K562 (cell line): Measurements from ENCODE around the gene KCNIP2. TPM values are rescaled to one million over a fixed set of nuclear protein-coding genes. Genes with fewer than 3 reads are reported as not detected.
A peak's percentile ranks its signal among the peaks of the same experiment; 100 is the strongest.

Experiments
- CBFB ChIP-seq: sonication (generic); formaldehyde crosslinking; IDR thresholded peaks from 2 replicates; pipeline ENCODE4 v1.4.0; 2020; ENCODE audit warnings: mild to moderate bottlenecking, missing genetic modification reagents
- DPF2 ChIP-seq: fragments of 450-650 bp; IDR thresholded peaks from 2 replicates; pipeline ENCODE4 v1.6.1; 2016
- HEY1 ChIP-seq: fragments of 250-450 bp; sonication (Bioruptor Pico); IDR thresholded peaks from 2 replicates; pipeline ENCODE4 v1.5.0; 2020; ENCODE audit warnings: mild to moderate bottlenecking, moderate library complexity, borderline replicate concordance
- KAT7 ChIP-seq: sonication (generic); formaldehyde crosslinking; IDR thresholded peaks from 2 replicates; pipeline ENCODE4 v1.8.0; 2022; ENCODE audit warnings: missing genetic modification reagents, mild to moderate bottlenecking, borderline replicate concordance
- MAX ChIP-seq: sonication (generic); formaldehyde crosslinking; IDR thresholded peaks from 2 replicates; pipeline ENCODE4 v1.9.0; 2022; ENCODE audit warnings: mild to moderate bottlenecking, missing genetic modification reagents
- MXD1 ChIP-seq: fragments of 250-450 bp; sonication (Bioruptor Pico); IDR thresholded peaks from 2 replicates; pipeline ENCODE4 v1.8.0; 2021; ENCODE audit warnings: borderline replicate concordance, mild to moderate bottlenecking, moderate library complexity; ENCODE audit not compliant: poor library complexity, severe bottlenecking
- PHF20 ChIP-seq: fragments of 450-650 bp; IDR thresholded peaks from 2 replicates; pipeline ENCODE4 v1.6.1; 2018; ENCODE audit not compliant: partially characterized antibody
- TFAM ChIP-seq: fragments of 250-450 bp; sonication (Bioruptor Pico); conservative IDR thresholded peaks from 2 replicates; pipeline ENCODE4 v1.5.0; 2021; ENCODE audit warnings: mild to moderate bottlenecking, moderate library complexity
- ZNF239 ChIP-seq: fragments of 250-450 bp; sonication (Bioruptor Pico); IDR thresholded peaks from 2 replicates; pipeline ENCODE4 v1.4.0; 2020; ENCODE audit warnings: mild to moderate bottlenecking
- ZNF316 ChIP-seq: fragments of 450-650 bp; IDR thresholded peaks from 2 replicates; pipeline ENCODE4 v1.6.1; 2016
- polyA plus RNA-seq, 8 experiments: library from polyadenylated mRNA; depleted of rRNA in 4 of 8; stranded (reverse) in 5 of 8; unstranded in 3 of 8; fragments of >200 nt; fragmentation: Nextera tagmentation in 2 of 8; fragmentation: Illumina TruSeq in 1 of 8; extraction: Ambion mirVana in 2 of 8; extraction: Trizol in 1 of 8; gene quantifications; 2 replicates each; pipeline versions ENCODE4 v1.2.1 to v1.2.3, GENCODE V29; 2011 to 2014; ENCODE audit warnings: inconsistent platforms in 1 of 8, missing spikeins in 1 of 8
- total RNA-seq, 7 experiments: library from RNA; depleted of rRNA in 6 of 7; stranded (reverse); fragments of >200 nt in 6 of 7; fragmentation: Illumina TruSeq in 2 of 7; extraction: Trizol in 2 of 7; gene quantifications; 2 replicates each; pipeline versions ENCODE4 v1.2.1 to v1.2.3, GENCODE V29; 2011 to 2021; ENCODE audit warnings: low replicate concordance in 1 of 7
- TF ChIP-seq, protein P1 (sequence below): fragments of 250-450 bp; sonication (Bioruptor Pico); IDR thresholded peaks from 2 replicates; pipeline ENCODE4 v1.4.0; 2020; ENCODE audit warnings: borderline replicate concordance
- TF ChIP-seq, protein P2 (sequence below): fragments of 250-450 bp; sonication (Bioruptor Pico); IDR thresholded peaks from 2 replicates; pipeline ENCODE4 v1.4.0; 2020; ENCODE audit warnings: mild to moderate bottlenecking, moderate library complexity
- TF ChIP-seq, protein P3 (sequence below): sonication (generic); formaldehyde crosslinking; IDR thresholded peaks from 2 replicates; pipeline ENCODE4 v1.8.1; 2023; ENCODE audit warnings: mild to moderate bottlenecking, missing genetic modification reagents
- TF ChIP-seq, protein P4 (sequence below), 2 experiments: fragments of 450-650 bp; conservative IDR thresholded peaks; 2 replicates each; pipeline ENCODE4 v1.6.1; 2017; ENCODE audit warnings: mild to moderate bottlenecking in 2 of 2, moderate library complexity in 2 of 2

KCNIP2 gene
- total and polyA plus RNA-seq, 9 of the 15 experiments (the other 6 are each of a cell fraction or from before 2014, with no cell fraction given) = 2.5 to 7.6 (median 4.1) TPM

GRCh38 chr10:101782811-101783735 is 60.5 kb downstream of the KCNIP2 start, which contains the start of gene NPM3 (continued):
- TF ChIP-seq, protein P1, sequence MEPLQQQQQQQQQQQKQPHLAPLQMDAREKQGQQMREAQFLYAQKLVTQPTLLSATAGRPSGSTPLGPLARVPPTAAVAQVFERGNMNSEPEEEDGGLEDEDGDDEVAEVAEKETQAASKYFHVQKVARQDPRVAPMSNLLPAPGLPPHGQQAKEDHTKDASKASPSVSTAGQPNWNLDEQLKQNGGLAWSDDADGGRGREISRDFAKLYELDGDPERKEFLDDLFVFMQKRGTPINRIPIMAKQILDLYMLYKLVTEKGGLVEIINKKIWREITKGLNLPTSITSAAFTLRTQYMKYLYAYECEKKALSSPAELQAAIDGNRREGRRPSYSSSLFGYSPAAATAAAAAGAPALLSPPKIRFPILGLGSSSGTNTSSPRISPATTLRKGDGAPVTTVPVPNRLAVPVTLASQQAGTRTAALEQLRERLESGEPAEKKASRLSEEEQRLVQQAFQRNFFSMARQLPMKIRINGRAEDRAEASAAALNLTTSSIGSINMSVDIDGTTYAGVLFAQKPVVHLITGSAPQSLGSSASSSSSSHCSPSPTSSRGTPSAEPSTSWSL (CRISPR knock-in tag) = no peak
- TF ChIP-seq ZNF239 (CRISPR knock-in tag) (no peak), ZNF316 (no peak), MAX (CRISPR knock-in tag) (peak; percentile 65), HEY1 (CRISPR knock-in tag) (no peak), MXD1 (no peak), KAT7 (CRISPR knock-in tag) (no peak), TFAM (CRISPR knock-in tag) (no peak), PHF20 (peak; percentile 52), DPF2 (no peak), CBFB (CRISPR knock-in tag) (no peak)
- TF ChIP-seq, protein P2, sequence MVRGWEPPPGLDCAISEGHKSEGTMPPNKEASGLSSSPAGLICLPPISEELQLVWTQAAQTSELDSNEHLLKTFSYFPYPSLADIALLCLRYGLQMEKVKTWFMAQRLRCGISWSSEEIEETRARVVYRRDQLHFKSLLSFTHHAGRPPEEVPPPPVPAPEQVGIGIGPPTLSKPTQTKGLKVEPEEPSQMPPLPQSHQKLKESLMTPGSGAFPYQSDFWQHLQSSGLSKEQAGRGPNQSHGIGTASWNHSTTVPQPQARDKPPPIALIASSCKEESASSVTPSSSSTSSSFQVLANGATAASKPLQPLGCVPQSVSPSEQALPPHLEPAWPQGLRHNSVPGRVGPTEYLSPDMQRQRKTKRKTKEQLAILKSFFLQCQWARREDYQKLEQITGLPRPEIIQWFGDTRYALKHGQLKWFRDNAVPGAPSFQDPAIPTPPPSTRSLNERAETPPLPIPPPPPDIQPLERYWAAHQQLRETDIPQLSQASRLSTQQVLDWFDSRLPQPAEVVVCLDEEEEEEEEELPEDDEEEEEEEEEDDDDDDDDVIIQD (CRISPR knock-in tag) = no peak
- TF ChIP-seq, protein P3, sequence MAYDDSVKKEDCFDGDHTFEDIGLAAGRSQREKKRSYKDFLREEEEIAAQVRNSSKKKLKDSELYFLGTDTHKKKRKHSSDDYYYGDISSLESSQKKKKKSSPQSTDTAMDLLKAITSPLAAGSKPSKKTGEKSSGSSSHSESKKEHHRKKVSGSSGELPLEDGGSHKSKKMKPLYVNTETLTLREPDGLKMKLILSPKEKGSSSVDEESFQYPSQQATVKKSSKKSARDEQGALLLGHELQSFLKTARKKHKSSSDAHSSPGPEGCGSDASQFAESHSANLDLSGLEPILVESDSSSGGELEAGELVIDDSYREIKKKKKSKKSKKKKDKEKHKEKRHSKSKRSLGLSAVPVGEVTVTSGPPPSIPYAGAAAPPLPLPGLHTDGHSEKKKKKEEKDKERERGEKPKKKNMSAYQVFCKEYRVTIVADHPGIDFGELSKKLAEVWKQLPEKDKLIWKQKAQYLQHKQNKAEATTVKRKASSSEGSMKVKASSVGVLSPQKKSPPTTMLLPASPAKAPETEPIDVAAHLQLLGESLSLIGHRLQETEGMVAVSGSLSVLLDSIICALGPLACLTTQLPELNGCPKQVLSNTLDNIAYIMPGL = no peak
- TF ChIP-seq, protein P4, sequence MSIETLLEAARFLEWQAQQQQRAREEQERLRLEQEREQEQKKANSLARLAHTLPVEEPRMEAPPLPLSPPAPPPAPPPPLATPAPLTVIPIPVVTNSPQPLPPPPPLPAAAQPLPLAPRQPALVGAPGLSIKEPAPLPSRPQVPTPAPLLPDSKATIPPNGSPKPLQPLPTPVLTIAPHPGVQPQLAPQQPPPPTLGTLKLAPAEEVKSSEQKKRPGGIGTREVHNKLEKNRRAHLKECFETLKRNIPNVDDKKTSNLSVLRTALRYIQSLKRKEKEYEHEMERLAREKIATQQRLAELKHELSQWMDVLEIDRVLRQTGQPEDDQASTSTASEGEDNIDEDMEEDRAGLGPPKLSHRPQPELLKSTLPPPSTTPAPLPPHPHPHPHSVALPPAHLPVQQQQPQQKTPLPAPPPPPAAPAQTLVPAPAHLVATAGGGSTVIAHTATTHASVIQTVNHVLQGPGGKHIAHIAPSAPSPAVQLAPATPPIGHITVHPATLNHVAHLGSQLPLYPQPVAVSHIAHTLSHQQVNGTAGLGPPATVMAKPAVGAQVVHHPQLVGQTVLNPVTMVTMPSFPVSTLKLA (conservative IDR thresholded peaks at IDR 0.05) = peak; percentile 55 to 81
